HepG2 (cell line): Measurements from ENCODE around the gene DPAGT1. TPM values are rescaled to one million over a fixed set of nuclear protein-coding genes. Genes with fewer than 3 reads are reported as not detected.

Experiments used
- AKNA ChIP-seq: sonication (generic); formaldehyde crosslinking; IDR thresholded peaks from 2 replicates; pipeline ENCODE4 v1.4.0; 2020; ENCODE audit warnings: missing genetic modification reagents, borderline replicate concordance
- ARNT2 ChIP-seq: sonication (generic); formaldehyde crosslinking; IDR thresholded peaks from 2 replicates; pipeline ENCODE4 v1.8.0; 2022; ENCODE audit warnings: mild to moderate bottlenecking, low read depth, missing genetic modification reagents, moderate library complexity
- CREM ChIP-seq, 2 experiments: sonication (generic) in 1 of 2; formaldehyde crosslinking in 1 of 2; IDR thresholded peaks; 2 replicates each; pipeline versions ENCODE4 v1.4.0 to v1.6.1; 2016 to 2020; ENCODE audit warnings: antibody characterized with exemption in 1 of 2, mild to moderate bottlenecking in 1 of 2, missing genetic modification reagents in 1 of 2
- ETV6 ChIP-seq: sonication (generic); formaldehyde crosslinking; conservative IDR thresholded peaks from 2 replicates; pipeline ENCODE4 v1.4.0; 2020; ENCODE audit warnings: missing genetic modification reagents
- FOXA3 ChIP-seq: IDR thresholded peaks from 2 replicates; pipeline ENCODE4 v1.6.1; 2016; ENCODE audit warnings: missing genetic modification reagents, missing compliant biosample characterization
- FOXK2 ChIP-seq: fragments of 450-650 bp; IDR thresholded peaks from 2 replicates; pipeline ENCODE4 v1.6.1; 2016
- HNRNPK ChIP-seq: fragments of 200-400 bp; formaldehyde crosslinking; IDR thresholded peaks from 2 replicates; pipeline ENCODE4 v1.6.1; 2018; ENCODE audit warnings: low read length, low read depth, moderate library complexity, mild to moderate bottlenecking; ENCODE audit not compliant: poor library complexity, severe bottlenecking
- HOXA9 ChIP-seq: sonication (generic); formaldehyde crosslinking; IDR thresholded peaks from 2 replicates; pipeline ENCODE4 v1.8.1; 2022; ENCODE audit warnings: missing genetic modification reagents, mild to moderate bottlenecking, moderate library complexity, borderline replicate concordance
- KAT7 ChIP-seq: IDR thresholded peaks from 2 replicates; pipeline ENCODE4 v1.6.1; 2018; ENCODE audit warnings: borderline replicate concordance, missing compliant biosample characterization
- KDM3A ChIP-seq: IDR thresholded peaks from 2 replicates; pipeline ENCODE4 v1.6.1; 2018; ENCODE audit warnings: low read depth, missing compliant biosample characterization
- MYNN ChIP-seq: sonication (generic); formaldehyde crosslinking; IDR thresholded peaks from 2 replicates; pipeline ENCODE4 v1.4.0; 2020; ENCODE audit warnings: mild to moderate bottlenecking, low read depth, missing genetic modification reagents
- PAF1 ChIP-seq: IDR thresholded peaks from 2 replicates; pipeline ENCODE4 v1.6.1; 2016; ENCODE audit warnings: missing genetic modification reagents, missing compliant biosample characterization
- PAXIP1 ChIP-seq: sonication (generic); formaldehyde crosslinking; conservative IDR thresholded peaks from 2 replicates; pipeline ENCODE4 v1.4.0; 2020; ENCODE audit warnings: mild to moderate bottlenecking, missing genetic modification reagents, moderate library complexity
- RXRA ChIP-seq: sonication (generic); formaldehyde crosslinking; IDR thresholded peaks from 2 replicates; pipeline ENCODE4 v1.5.1; 2020; ENCODE audit warnings: missing genetic modification reagents
- TOE1 ChIP-seq: sonication (generic); formaldehyde crosslinking; IDR thresholded peaks from 2 replicates; pipeline ENCODE4 v1.4.0; 2020; ENCODE audit warnings: mild to moderate bottlenecking, missing genetic modification reagents
- ZBTB33 ChIP-seq: sonication (generic); formaldehyde crosslinking; IDR thresholded peaks from 2 replicates; pipeline ENCODE4 v1.4.0; 2020; ENCODE audit warnings: missing genetic modification reagents
- ZNF546 ChIP-seq: sonication (generic); formaldehyde crosslinking; conservative IDR thresholded peaks from 2 replicates; pipeline ENCODE4 v1.8.1; 2023; ENCODE audit warnings: mild to moderate bottlenecking, missing genetic modification reagents
- ZNF619 ChIP-seq: sonication (generic); formaldehyde crosslinking; IDR thresholded peaks from 2 replicates; pipeline ENCODE4 v1.4.0; 2020; ENCODE audit warnings: mild to moderate bottlenecking, missing genetic modification reagents
- ZNF639 ChIP-seq: conservative IDR thresholded peaks from 2 replicates; pipeline ENCODE4 v1.6.1; 2018; ENCODE audit warnings: missing genetic modification reagents
- ZSCAN25 ChIP-seq: sonication (generic); formaldehyde crosslinking; IDR thresholded peaks from 2 replicates; pipeline ENCODE4 v1.8.0; 2022; ENCODE audit warnings: mild to moderate bottlenecking, missing genetic modification reagents
- polyA plus RNA-seq, 8 experiments: library from polyadenylated mRNA; depleted of rRNA in 3 of 8; stranded (reverse) in 7 of 8; unstranded in 1 of 8; fragments of >200 nt; fragmentation: Illumina TruSeq in 4 of 8; extraction: Trizol in 4 of 8; gene quantifications; 2 replicates each; pipeline versions ENCODE4 v1.2.1 to v1.2.3, GENCODE V29; 2011 to 2016; ENCODE audit warnings: low read depth in 4 of 8, missing spikeins in 1 of 8, mixed read lengths in 1 of 8; ENCODE audit not compliant: insufficient read depth in 1 of 8
- total RNA-seq, 5 experiments: library from RNA; depleted of rRNA; stranded (reverse); fragments of >200 nt; fragmentation: Illumina TruSeq; extraction: Trizol; gene quantifications; 2 replicates each; pipeline ENCODE4 v1.2.3, GENCODE V29; 2016; ENCODE audit warnings: low read depth in 1 of 5

Gene DPAGT1
- total and polyA plus RNA-seq, 2 of the 13 experiments (the other 11 are each of a cell fraction or from before 2014, with no cell fraction given): 37.6 to 70.7 TPM

GRCh38 chr11:119130662-119131061, 29.0 kb upstream of the DPAGT1 start (continued):
- TF ChIP-seq ZSCAN25 (CRISPR knock-in tag) (no peak), FOXA3 (CRISPR knock-in tag) (peak; percentile 38; the same call in 1 of the 2 replicates), ZBTB33 (CRISPR knock-in tag) (peak; percentile 60), TOE1 (CRISPR knock-in tag) (no peak), HNRNPK (no peak), KDM3A (CRISPR knock-in tag) (no peak), HOXA9 (CRISPR knock-in tag) (no peak), CREM (IDR thresholded peaks at IDR 0.05) (peak; percentile 24; the same call in 1 of the 2 replicates), CREM (CRISPR knock-in tag; IDR thresholded peaks at IDR 0.05) (no peak), ETV6 (CRISPR knock-in tag) (no peak), ZNF546 (CRISPR knock-in tag) (no peak), ZNF639 (CRISPR knock-in tag) (no peak), ARNT2 (CRISPR knock-in tag) (no peak), AKNA (CRISPR knock-in tag) (no peak), PAXIP1 (CRISPR knock-in tag) (peak; percentile 67), RXRA (CRISPR knock-in tag) (peak; percentile 64; the same call in 1 of the 2 replicates), FOXK2 (no peak), PAF1 (CRISPR knock-in tag) (no peak), MYNN (CRISPR knock-in tag) (no peak), KAT7 (CRISPR knock-in tag) (no peak), ZNF619 (CRISPR knock-in tag) (no peak)
